GM23338 (cell line): ENCODE measurements around the gene NAMPT. TPM values are rescaled to one million over a fixed set of nuclear protein-coding genes. Genes with fewer than 3 reads are reported as not detected.

Experiments
- ATAC-seq: fragments of 200-7000 bp; cut with Tn5 transposase; 3 replicates; pipeline ENCODE4 v1.9.1; 2020
- DNase-seq: peaks from one replicate; pipeline ENCODE4 v3.0.0-alpha.2; 2015; ENCODE audit warnings: low spot score
- H2AFZ ChIP-seq: fragments of 200-600 bp; sonication (generic); 2 replicates; pipeline ENCODE4 v1.8.0; 2016; ENCODE audit warnings: antibody characterized with exemption, mild to moderate bottlenecking, moderate library complexity
- H3F3A ChIP-seq: fragments of 200-600 bp; sonication (generic); replicated peaks from 2 replicates; pipeline ENCODE4 v1.8.0; 2017; ENCODE audit warnings: antibody characterized with exemption, mixed run types, low read depth
- H3K27ac ChIP-seq: fragments of 200-600 bp; sonication (generic); 2 replicates; pipeline ENCODE4 v1.6.1; 2016; ENCODE audit warnings: low read depth
- H3K27me3 ChIP-seq: fragments of 200-600 bp; sonication (generic); 2 replicates; pipeline ENCODE4 v1.8.0; 2016; ENCODE audit warnings: mild to moderate bottlenecking, mixed run types, moderate library complexity; ENCODE audit not compliant: insufficient read depth
- H3K36me3 ChIP-seq: fragments of 200-600 bp; sonication (generic); 2 replicates; pipeline ENCODE4 v1.8.0; 2016; ENCODE audit warnings: mild to moderate bottlenecking; ENCODE audit not compliant: insufficient read depth
- H3K4me1 ChIP-seq: fragments of 200-600 bp; sonication (generic); 2 replicates; pipeline ENCODE4 v1.8.0; 2016; ENCODE audit warnings: mild to moderate bottlenecking, moderate library complexity; ENCODE audit not compliant: insufficient read depth
- H3K4me2 ChIP-seq: fragments of 200-600 bp; sonication (generic); 2 replicates; pipeline ENCODE4 v1.7.1; 2017; ENCODE audit warnings: mixed run types
- H3K4me3 ChIP-seq: fragments of 200-600 bp; sonication (generic); 2 replicates; pipeline ENCODE4 v1.6.1; 2016; ENCODE audit warnings: mixed run types
- H3K79me2 ChIP-seq: fragments of 200-600 bp; sonication (generic); replicated peaks from 2 replicates; pipeline ENCODE4 v1.8.0; 2017; ENCODE audit warnings: mild to moderate bottlenecking; ENCODE audit not compliant: insufficient read depth
- H3K9me2 ChIP-seq: fragments of 200-600 bp; sonication (generic); 2 replicates; pipeline ENCODE4 v1.8.0; 2017; ENCODE audit not compliant: insufficient read depth
- H4K20me1 ChIP-seq: fragments of 200-600 bp; sonication (generic); replicated peaks from 2 replicates; pipeline ENCODE4 v1.8.0; 2017; ENCODE audit warnings: mild to moderate bottlenecking; ENCODE audit not compliant: insufficient read depth
- H3K27ac Mint-ChIP-seq: 2 replicates; pipeline ENCODE4 v1.8.0; 2020; ENCODE audit warnings: inconsistent platforms, mild to moderate bottlenecking, moderate library complexity, mixed read lengths
- H3K27me3 Mint-ChIP-seq: 3 replicates; pipeline ENCODE4 v1.8.0; 2022; ENCODE audit warnings: low read depth, mild to moderate bottlenecking, moderate library complexity, mixed read lengths, inconsistent platforms; ENCODE audit not compliant: insufficient read depth, poor library complexity
- H3K36me3 Mint-ChIP-seq: 3 replicates; pipeline ENCODE4 v1.8.0; 2021; ENCODE audit warnings: low read depth, mild to moderate bottlenecking, inconsistent platforms, moderate library complexity, mixed read lengths
- H3K4me1 Mint-ChIP-seq: 3 replicates; pipeline ENCODE4 v1.8.0; 2020; ENCODE audit warnings: mild to moderate bottlenecking, inconsistent platforms, mixed read lengths
- H3K4me3 Mint-ChIP-seq: 3 replicates; pipeline ENCODE4 v1.8.0; 2021; ENCODE audit warnings: moderate library complexity, mild to moderate bottlenecking, inconsistent platforms, mixed read lengths
- H3K9me3 Mint-ChIP-seq: 3 replicates; pipeline ENCODE4 v1.8.0; 2020; ENCODE audit warnings: moderate library complexity, mild to moderate bottlenecking, inconsistent platforms, mixed read lengths
- CREB1 ChIP-seq: fragments of 250-450 bp; sonication (Bioruptor Pico); IDR thresholded peaks from 2 replicates; pipeline ENCODE4 v1.5.0; 2020; ENCODE audit warnings: low read depth, mild to moderate bottlenecking, moderate library complexity
- CTCF ChIP-seq, 2 experiments: fragments of 200-600 bp in 1 of 2; sonication (generic) in 1 of 2; conservative IDR thresholded peaks; 2 replicates each; pipeline versions ENCODE4 v1.5.1 to v1.6.1; 2016 to 2017; ENCODE audit warnings: antibody characterized with exemption in 2 of 2, low read depth in 2 of 2, mild to moderate bottlenecking in 2 of 2, moderate library complexity in 1 of 2
- EZH2 ChIP-seq: fragments of 200-600 bp; sonication (generic); IDR thresholded peaks from one replicate; pipeline ENCODE4 v1.8.0; 2017; ENCODE audit warnings: antibody characterized with exemption, mild to moderate bottlenecking, low read depth; ENCODE audit not compliant: unreplicated experiment
- EZH2phosphoT487 ChIP-seq: fragments of 200-600 bp; sonication (generic); IDR thresholded peaks from one replicate; pipeline ENCODE4 v1.8.1; 2018; ENCODE audit warnings: antibody characterized with exemption; ENCODE audit not compliant: unreplicated experiment
- JUNB ChIP-seq: IDR thresholded peaks from one replicate; pipeline ENCODE4 v1.6.1; 2016; ENCODE audit warnings: antibody characterized with exemption; ENCODE audit not compliant: unreplicated experiment
- NANOG ChIP-seq: IDR thresholded peaks from 2 replicates; pipeline ENCODE4 v1.6.1; 2016; ENCODE audit warnings: antibody characterized with exemption, borderline replicate concordance
- POLR2AphosphoS5 ChIP-seq: IDR thresholded peaks from 2 replicates; pipeline ENCODE4 v1.6.1; 2016; ENCODE audit warnings: antibody characterized with exemption, low read depth
- ZNF331 ChIP-seq: fragments of 250-450 bp; sonication (Bioruptor Pico); IDR thresholded peaks from 2 replicates; pipeline ENCODE4 v1.5.0; 2020; ENCODE audit warnings: low read depth, mild to moderate bottlenecking, moderate library complexity
- ZNF462 ChIP-seq: fragments of 250-450 bp; sonication (Bioruptor Pico); IDR thresholded peaks from 2 replicates; pipeline ENCODE4 v1.5.0; 2020; ENCODE audit warnings: mild to moderate bottlenecking, moderate library complexity
- polyA plus RNA-seq: library from polyadenylated mRNA; unstranded; fragments of >200 nt; fragmentation: Nextera tagmentation; extraction: Ambion mirVana; gene quantifications from 2 replicates; pipeline ENCODE4 v1.2.1, GENCODE V29; 2016
- total RNA-seq: library from RNA; depleted of rRNA; stranded (reverse); fragments of >200 nt; shearing (Covaris generic); gene quantifications from 2 replicates; pipeline ENCODE4 v1.2.3, GENCODE V29; 2014

The NAMPT gene
- total and polyA plus RNA-seq, 2 experiments from 2014 or later = 37.9 to 73.9 TPM

GRCh38 chr7:106246902-106247711 is 37.7 kb downstream of the NAMPT start:
- Mint-ChIP-seq H3K4me1 (no peaks in the 10 kb centered on the region), H3K27ac (no peak overlapping the region), H3K9me3 (peaks cover 18% of the 10 kb centered on the region), H3K27me3 (no peaks in the 10 kb centered on the region), H3K4me3 (no peak overlapping the region), H3K36me3 (peaks cover 39% of the 10 kb centered on the region)
- no peak for TF ChIP-seq CTCF (conservative IDR thresholded peaks at IDR 0.05; ENCODE audit: low read depth in 2 of 2)
- no peak overlapping the region for H3K27ac ChIP-seq
- H2AFZ ChIP-seq = no peak overlapping the region
- H3K36me3 ChIP-seq = peaks cover 18% of the 10 kb centered on the region
- H3K4me2 ChIP-seq = no peak overlapping the region
- H3F3A ChIP-seq = no peaks in the 10 kb centered on the region
- DNase-seq (no peak), ATAC-seq (no peak)
- H3K4me1 ChIP-seq = no peaks in the 10 kb centered on the region
- no peaks in the 10 kb centered on the region for H4K20me1 ChIP-seq
- H3K79me2 ChIP-seq = no peaks in the 10 kb centered on the region
- no peaks in the 10 kb centered on the region for H3K27me3 ChIP-seq
- H3K4me3 ChIP-seq = no peak overlapping the region
- H3K9me2 ChIP-seq = no peaks in the 10 kb centered on the region

- no peak overlapping the region for H3K27ac ChIP-seq
These were observed 40.9 kb downstream of the NAMPT start for GRCh38 chr7:106243893-106244292.

GRCh38 chr7:106239406-106239805 is 45.4 kb downstream of the NAMPT start:
- no peaks in the 10 kb centered on the region for H3K36me3 ChIP-seq
- no peak overlapping the region for H2AFZ ChIP-seq
- DNase-seq = no peak
- Mint-ChIP-seq H3K9me3 (peaks cover 3% of the 10 kb centered on the region; the same call in 2 of the 3 replicates), H3K4me3 (no peak overlapping the region), H3K36me3 (no peaks in the 10 kb centered on the region), H3K27ac (no peak overlapping the region), H3K27me3 (peaks cover 5% of the 10 kb centered on the region), H3K4me1 (no peaks in the 10 kb centered on the region)
- no peak overlapping the region for H3K4me3 ChIP-seq
- H3K27me3 ChIP-seq = no peaks in the 10 kb centered on the region
- H3K79me2 ChIP-seq = no peaks in the 10 kb centered on the region
- no peaks in the 10 kb centered on the region for H3K4me1 ChIP-seq
- no peak overlapping the region for H3K27ac ChIP-seq
- H3K4me2 ChIP-seq = no peak overlapping the region
- no peaks in the 10 kb centered on the region for H3F3A ChIP-seq
- H3K9me2 ChIP-seq = no peaks in the 10 kb centered on the region
- no peak for ATAC-seq
- H4K20me1 ChIP-seq = no peaks in the 10 kb centered on the region
- TF ChIP-seq CREB1 (CRISPR knock-in tag) (no peak), POLR2AphosphoS5 (no peak), ZNF462 (CRISPR knock-in tag) (no peak), EZH2 (no peak), EZH2phosphoT487 (no peak), NANOG (no peak), JUNB (no peak)

More at GRCh38 chr7:106243893-106244292, 40.9 kb downstream of the NAMPT start:
- H3K4me1 Mint-ChIP-seq = no peaks in the 10 kb centered on the region
- TF ChIP-seq ZNF331 (CRISPR knock-in tag) = no peak
- Histone ChIP-seq H3K27me3 (no peaks in the 10 kb centered on the region), H3K4me1 (no peaks in the 10 kb centered on the region), H3K79me2 (no peaks in the 10 kb centered on the region), H2AFZ (no peak overlapping the region), H3F3A (no peaks in the 10 kb centered on the region), H3K4me3 (no peak overlapping the region), H3K36me3 (peaks cover 9% of the 10 kb centered on the region; the same call in 1 of the 2 replicates), H3K9me2 (no peaks in the 10 kb centered on the region), H4K20me1 (no peaks in the 10 kb centered on the region), H3K4me2 (no peak overlapping the region)
- no peak for DNase-seq
- H3K27ac Mint-ChIP-seq = no peak overlapping the region
- no peak for ATAC-seq
- H3K36me3 Mint-ChIP-seq = peaks cover 23% of the 10 kb centered on the region
- peaks cover 3% of the 10 kb centered on the region for H3K27me3 Mint-ChIP-seq
- no peak overlapping the region for H3K4me3 Mint-ChIP-seq
- H3K9me3 Mint-ChIP-seq = peaks cover 18% of the 10 kb centered on the region
